Ureter (tissue), 1 donor: ENCODE data around the gene SRGN. TPM values are rescaled to one million over a fixed set of nuclear protein-coding genes. Genes with fewer than 3 reads are reported as not detected.
"Not testable (repeated sequence)": the region's sequence is repeated elsewhere in the genome, so short reads cannot be mapped to it uniquely, and the experiment has no call there.

Experiments
- DNase-seq: peaks from one replicate; pipeline ENCODE4 v3.0.0-alpha.2; 2020; ENCODE audit warnings: low spot score
- total RNA-seq: library from RNA; stranded (reverse); gene quantifications from one replicate; pipeline ENCODE4 v1.2.4, GENCODE V29; 2023
- donor health status: DM: yes; HTN: yes; CAD: no.

SRGN gene
- total RNA-seq = 50.0 TPM

GRCh38 chr10:69087590-69088470 lies at the start of gene SRGN:
SRGN (plus strand) TSS chr10:69088103; CDS start chr10:69088158, 55 bp downstream.
- DNase-seq = peak; percentile 81

- not testable (repeated sequence) for DNase-seq
Measured at GRCh38 chr10:69040904-69041303, 47.0 kb upstream of the SRGN start.

GRCh38 chr10:69042417-69042816 lies 45.5 kb upstream of the SRGN start:
- DNase-seq = no peak

GRCh38 chr10:69042838-69043237 lies 45.1 kb upstream of the SRGN start:
- DNase-seq = no peak

- DNase-seq = no peak
Measured at GRCh38 chr10:69043931-69044531, 43.9 kb upstream of the SRGN start.

GRCh38 chr10:69044546-69044945 lies 43.4 kb upstream of the SRGN start:
- no peak for DNase-seq

- no peak for DNase-seq
Measured at GRCh38 chr10:69045441-69046300, 42.2 kb upstream of the SRGN start.

GRCh38 chr10:69047111-69047832 lies 40.6 kb upstream of the SRGN start:
- DNase-seq = no peak

- DNase-seq = no peak
Measured at GRCh38 chr10:69048103-69048502, 39.8 kb upstream of the SRGN start.

- DNase-seq = no peak
Measured at GRCh38 chr10:69049566-69049961, 38.3 kb upstream of the SRGN start.

GRCh38 chr10:69051303-69051702 lies 36.6 kb upstream of the SRGN start:
- no peak for DNase-seq

- no peak for DNase-seq
Measured at GRCh38 chr10:69051710-69052487, 36.0 kb upstream of the SRGN start.

GRCh38 chr10:69052736-69053135 lies 35.2 kb upstream of the SRGN start:
- no peak for DNase-seq

- no peak for DNase-seq
Measured at GRCh38 chr10:69055241-69055640, 32.7 kb upstream of the SRGN start.

GRCh38 chr10:69056129-69056528 lies 31.8 kb upstream of the SRGN start:
- no peak for DNase-seq

GRCh38 chr10:69056536-69057260 lies 31.2 kb upstream of the SRGN start:
- no peak for DNase-seq

- no peak for DNase-seq
Measured at GRCh38 chr10:69057261-69057950, 30.5 kb upstream of the SRGN start.

GRCh38 chr10:69057951-69058297 lies 30.0 kb upstream of the SRGN start:
- no peak for DNase-seq

GRCh38 chr10:69060127-69060798 lies 27.6 kb upstream of the SRGN start:
- DNase-seq = no peak
